MM.1S (cell line): ENCODE data around the gene CDON.

Experiments
- EZH2 ChIP-seq: fragments of 300-600 bp; sonication (generic); optimal IDR thresholded peaks from 2 replicates; pipeline ENCODE3; 2017; ENCODE audit warnings: low read depth, mild to moderate bottlenecking, antibody characterized with exemption, low read length, mixed read lengths
- TF ChIP-seq, protein P1 (sequence below): fragments of 300-600 bp; sonication (generic); IDR thresholded peaks from 2 replicates; pipeline ENCODE4 v1.5.1; 2016; ENCODE audit warnings: antibody characterized with exemption, low read length, mixed read lengths

DNA sequence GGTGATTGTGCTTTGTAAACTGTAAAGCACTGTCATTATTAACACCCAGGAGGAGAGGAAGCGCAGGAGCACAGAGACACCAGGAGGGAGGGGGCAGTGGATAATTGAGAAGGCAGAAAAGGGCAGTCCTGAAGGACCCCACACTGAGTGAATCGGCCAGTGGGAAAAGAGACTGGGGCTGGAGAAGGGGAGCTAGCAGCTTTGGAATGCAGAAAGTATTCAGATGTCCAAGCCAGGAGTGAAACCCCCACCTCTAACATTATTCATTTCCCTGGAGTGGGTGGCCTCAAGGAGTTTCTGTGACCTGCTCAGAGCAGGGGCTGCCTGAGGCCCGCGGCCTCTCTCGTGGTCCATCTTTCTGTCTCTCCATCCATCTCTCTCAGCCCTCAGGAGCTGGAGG is 38.0 kb upstream of the CDON start:
- TF ChIP-seq, protein P1, sequence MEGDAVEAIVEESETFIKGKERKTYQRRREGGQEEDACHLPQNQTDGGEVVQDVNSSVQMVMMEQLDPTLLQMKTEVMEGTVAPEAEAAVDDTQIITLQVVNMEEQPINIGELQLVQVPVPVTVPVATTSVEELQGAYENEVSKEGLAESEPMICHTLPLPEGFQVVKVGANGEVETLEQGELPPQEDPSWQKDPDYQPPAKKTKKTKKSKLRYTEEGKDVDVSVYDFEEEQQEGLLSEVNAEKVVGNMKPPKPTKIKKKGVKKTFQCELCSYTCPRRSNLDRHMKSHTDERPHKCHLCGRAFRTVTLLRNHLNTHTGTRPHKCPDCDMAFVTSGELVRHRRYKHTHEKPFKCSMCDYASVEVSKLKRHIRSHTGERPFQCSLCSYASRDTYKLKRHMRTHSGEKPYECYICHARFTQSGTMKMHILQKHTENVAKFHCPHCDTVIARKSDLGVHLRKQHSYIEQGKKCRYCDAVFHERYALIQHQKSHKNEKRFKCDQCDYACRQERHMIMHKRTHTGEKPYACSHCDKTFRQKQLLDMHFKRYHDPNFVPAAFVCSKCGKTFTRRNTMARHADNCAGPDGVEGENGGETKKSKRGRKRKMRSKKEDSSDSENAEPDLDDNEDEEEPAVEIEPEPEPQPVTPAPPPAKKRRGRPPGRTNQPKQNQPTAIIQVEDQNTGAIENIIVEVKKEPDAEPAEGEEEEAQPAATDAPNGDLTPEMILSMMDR = no peak
- TF ChIP-seq EZH2 = no peak
